Measurements from ENCODE around the gene PKIB. TPM values are rescaled to one million over a fixed set of nuclear protein-coding genes. Genes with fewer than 3 reads are reported as not detected.
"Not testable (repeated sequence)": the region's sequence is repeated elsewhere in the genome, so short reads cannot be mapped to it uniquely, and the experiment has no call there.

PKIB gene
- total and polyA plus RNA-seq, 4 donors, result 2.5 to 5.1 (median 3.0) TPM

DNA sequence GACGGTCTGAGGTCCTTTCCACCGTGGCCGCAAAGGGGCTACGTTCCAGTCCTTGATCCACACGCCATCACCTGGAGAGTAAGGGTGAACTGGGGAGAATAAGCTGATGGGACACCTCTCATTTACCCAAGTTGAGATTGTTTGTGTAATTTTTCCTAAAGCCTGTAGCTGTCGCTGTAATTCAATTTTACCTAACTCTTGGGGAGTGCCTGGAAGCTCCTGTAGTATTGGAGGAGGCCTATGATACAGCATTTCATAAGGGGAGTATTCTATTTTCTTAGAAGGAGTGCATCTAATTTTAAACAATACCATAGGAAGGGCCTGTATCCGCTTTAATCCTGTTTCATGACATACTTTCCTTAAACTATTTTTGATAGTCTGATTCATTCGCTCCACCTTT, 134.0 kb downstream of the PKIB start:
- not testable (repeated sequence) for DNase-seq (ENCODE audit: low spot score); H3K27me3 ChIP-seq (ENCODE audit: control insufficient read depth in 4 of 4, insufficient read depth in 4 of 4, low read length in 3 of 4); H3K27ac ChIP-seq (ENCODE audit: low read depth in 1 of 2, low read length in 2 of 2); H3K36me3 ChIP-seq (ENCODE audit: control insufficient read depth in 4 of 4, insufficient read depth in 3 of 4, low read depth in 1 of 4, low read length in 3 of 4); H3K9ac ChIP-seq (ENCODE audit: low read depth in 1 of 2, low read length in 2 of 2); H3K9me3 ChIP-seq (ENCODE audit: control insufficient read depth in 4 of 4, low read length in 3 of 4); H3K4me1 ChIP-seq (ENCODE audit: control insufficient read depth in 4 of 4, insufficient read depth in 4 of 4, low read length in 3 of 4); H3K4me3 ChIP-seq (ENCODE audit: low read depth in 1 of 3, low read length in 3 of 3)
- TF ChIP-seq RAD21 (IDR thresholded peaks at IDR 0.05), result peak; percentile 69 to 70
- TF ChIP-seq, protein P1, sequence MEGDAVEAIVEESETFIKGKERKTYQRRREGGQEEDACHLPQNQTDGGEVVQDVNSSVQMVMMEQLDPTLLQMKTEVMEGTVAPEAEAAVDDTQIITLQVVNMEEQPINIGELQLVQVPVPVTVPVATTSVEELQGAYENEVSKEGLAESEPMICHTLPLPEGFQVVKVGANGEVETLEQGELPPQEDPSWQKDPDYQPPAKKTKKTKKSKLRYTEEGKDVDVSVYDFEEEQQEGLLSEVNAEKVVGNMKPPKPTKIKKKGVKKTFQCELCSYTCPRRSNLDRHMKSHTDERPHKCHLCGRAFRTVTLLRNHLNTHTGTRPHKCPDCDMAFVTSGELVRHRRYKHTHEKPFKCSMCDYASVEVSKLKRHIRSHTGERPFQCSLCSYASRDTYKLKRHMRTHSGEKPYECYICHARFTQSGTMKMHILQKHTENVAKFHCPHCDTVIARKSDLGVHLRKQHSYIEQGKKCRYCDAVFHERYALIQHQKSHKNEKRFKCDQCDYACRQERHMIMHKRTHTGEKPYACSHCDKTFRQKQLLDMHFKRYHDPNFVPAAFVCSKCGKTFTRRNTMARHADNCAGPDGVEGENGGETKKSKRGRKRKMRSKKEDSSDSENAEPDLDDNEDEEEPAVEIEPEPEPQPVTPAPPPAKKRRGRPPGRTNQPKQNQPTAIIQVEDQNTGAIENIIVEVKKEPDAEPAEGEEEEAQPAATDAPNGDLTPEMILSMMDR (IDR thresholded peaks at IDR 0.05; ENCODE audit: low read depth, low read length, missing input control), result peak; percentile 46
- 25% methylated on average over 8 of the region's 8 CpGs for WGBS

- H3K9me3 ChIP-seq (ENCODE audit: control insufficient read depth in 4 of 4, low read length in 3 of 4); H3K4me3 ChIP-seq (ENCODE audit: low read depth in 1 of 3, low read length in 3 of 3); DNase-seq (ENCODE audit: low spot score); H3K9ac ChIP-seq (ENCODE audit: low read depth in 1 of 2, low read length in 2 of 2); H3K27ac ChIP-seq (ENCODE audit: low read depth in 1 of 2, low read length in 2 of 2); H3K27me3 ChIP-seq (ENCODE audit: control insufficient read depth in 4 of 4, insufficient read depth in 4 of 4, low read length in 3 of 4); H3K4me1 ChIP-seq (ENCODE audit: control insufficient read depth in 4 of 4, insufficient read depth in 4 of 4, low read length in 3 of 4); H3K36me3 ChIP-seq (ENCODE audit: control insufficient read depth in 4 of 4, insufficient read depth in 3 of 4, low read depth in 1 of 4, low read length in 3 of 4): not testable (repeated sequence)
- WGBS, result 91% methylated on average over 3 of the region's 3 CpGs
Observed at GRCh38 chr6:122744856-122745255, 134.7 kb downstream of the PKIB start.

DNA sequence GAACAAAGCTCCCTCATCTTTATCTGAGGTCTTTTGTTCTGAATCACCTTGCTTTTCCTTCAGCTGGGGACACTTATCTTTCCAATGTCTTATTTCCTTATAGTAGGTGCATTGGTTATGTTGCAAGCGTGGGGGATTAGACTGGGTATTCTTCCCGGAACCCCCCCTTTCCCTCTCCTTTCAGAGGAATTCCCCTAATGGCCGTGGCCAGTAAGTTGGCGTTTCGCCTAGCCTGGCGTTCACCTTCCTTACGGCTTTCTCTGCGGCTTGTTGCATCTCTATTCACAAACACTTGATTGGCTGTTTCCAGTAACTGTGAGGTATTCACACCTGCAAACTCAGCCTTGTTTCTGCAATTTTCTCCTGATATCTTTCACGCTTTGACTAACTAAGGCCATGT, 136.5 kb downstream of the PKIB start:
- H3K4me3 ChIP-seq (ENCODE audit: low read depth in 1 of 3, low read length in 3 of 3), result no peak overlapping the region
- H3K27ac ChIP-seq (ENCODE audit: low read depth in 1 of 2, low read length in 2 of 2), result no peak overlapping the region
- no peak for DNase-seq (ENCODE audit: low spot score)
- 90% methylated on average over 9 of the region's 9 CpGs for WGBS
- H3K9ac ChIP-seq (ENCODE audit: low read depth in 1 of 2, low read length in 2 of 2), result no peak overlapping the region
- H3K36me3 ChIP-seq (ENCODE audit: control insufficient read depth in 4 of 4, insufficient read depth in 3 of 4, low read depth in 1 of 4, low read length in 3 of 4), result no peaks in the 10 kb centered on the region
- TF ChIP-seq FOXA2 (IDR thresholded peaks at IDR 0.05), result no peak
- no peak for TF ChIP-seq TAF1 (conservative IDR thresholded peaks at IDR 0.05)
- H3K4me1 ChIP-seq (ENCODE audit: control insufficient read depth in 4 of 4, insufficient read depth in 4 of 4, low read length in 3 of 4), result no peaks in the 10 kb centered on the region
- H3K9me3 ChIP-seq (ENCODE audit: control insufficient read depth in 4 of 4, low read length in 3 of 4), result no peaks in the 10 kb centered on the region
- no peaks in the 10 kb centered on the region for H3K27me3 ChIP-seq (ENCODE audit: control insufficient read depth in 4 of 4, insufficient read depth in 4 of 4, low read length in 3 of 4)

GRCh38 chr6:122747573-122747972, 137.4 kb downstream of the PKIB start:
- H3K27ac ChIP-seq (ENCODE audit: low read depth in 1 of 2, low read length in 2 of 2), result no peak overlapping the region
- no peak for DNase-seq (ENCODE audit: low spot score)
- TF ChIP-seq EGR1 (IDR thresholded peaks at IDR 0.05; ENCODE audit: low read depth in 2 of 2), result no peak
- TF ChIP-seq TAF1 (conservative IDR thresholded peaks at IDR 0.05), result no peak
- TF ChIP-seq NR2F2 (IDR thresholded peaks at IDR 0.05), result no peak
- TF ChIP-seq YY1 (IDR thresholded peaks at IDR 0.05), result no peak
- TF ChIP-seq, protein P2, sequence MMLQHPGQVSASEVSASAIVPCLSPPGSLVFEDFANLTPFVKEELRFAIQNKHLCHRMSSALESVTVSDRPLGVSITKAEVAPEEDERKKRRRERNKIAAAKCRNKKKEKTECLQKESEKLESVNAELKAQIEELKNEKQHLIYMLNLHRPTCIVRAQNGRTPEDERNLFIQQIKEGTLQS (IDR thresholded peaks at IDR 0.05), result no peak
- TF ChIP-seq REST (IDR thresholded peaks at IDR 0.05), result no peak
- TF ChIP-seq, protein P1 (IDR thresholded peaks at IDR 0.05; ENCODE audit: low read depth, low read length, missing input control), result no peak
- H3K9me3 ChIP-seq (ENCODE audit: control insufficient read depth in 4 of 4, low read length in 3 of 4), result no peaks in the 10 kb centered on the region
- H3K4me3 ChIP-seq (ENCODE audit: low read depth in 1 of 3, low read length in 3 of 3), result no peak overlapping the region
- H3K27me3 ChIP-seq (ENCODE audit: control insufficient read depth in 4 of 4, insufficient read depth in 4 of 4, low read length in 3 of 4), result no peaks in the 10 kb centered on the region
- no peaks in the 10 kb centered on the region for H3K36me3 ChIP-seq (ENCODE audit: control insufficient read depth in 4 of 4, insufficient read depth in 3 of 4, low read depth in 1 of 4, low read length in 3 of 4)
- WGBS, result 90% methylated on average over 10 of the region's 10 CpGs
- H3K9ac ChIP-seq (ENCODE audit: low read depth in 1 of 2, low read length in 2 of 2), result no peak overlapping the region
- H3K4me1 ChIP-seq (ENCODE audit: control insufficient read depth in 4 of 4, insufficient read depth in 4 of 4, low read length in 3 of 4), result peaks cover 0 to 5% (median under 1%) of the 10 kb centered on the region in 4 donors

- not testable (repeated sequence) for H3K9me3 ChIP-seq (ENCODE audit: control insufficient read depth in 4 of 4, low read length in 3 of 4); H3K9ac ChIP-seq (ENCODE audit: low read depth in 1 of 2, low read length in 2 of 2); H3K36me3 ChIP-seq (ENCODE audit: control insufficient read depth in 4 of 4, insufficient read depth in 3 of 4, low read depth in 1 of 4, low read length in 3 of 4); H3K27ac ChIP-seq (ENCODE audit: low read depth in 1 of 2, low read length in 2 of 2); H3K4me3 ChIP-seq (ENCODE audit: low read depth in 1 of 3, low read length in 3 of 3); H3K27me3 ChIP-seq (ENCODE audit: control insufficient read depth in 4 of 4, insufficient read depth in 4 of 4, low read length in 3 of 4); DNase-seq (ENCODE audit: low spot score)
- peaks cover 0 to 11% (median 3%) of the 10 kb centered on the region in 4 donors for H3K4me1 ChIP-seq (ENCODE audit: control insufficient read depth in 4 of 4, insufficient read depth in 4 of 4, low read length in 3 of 4)
- 80% methylated on average over 5 of the region's 5 CpGs for WGBS
Observed at GRCh38 chr6:122748945-122749344, 138.7 kb downstream of the PKIB start.
